Hepatocyte (in vitro differentiated cells): ENCODE data around the gene SLC29A4.

ENCODE experiments used
- CTCF ChIP-seq: fragments of 200-600 bp; sonication (generic); IDR thresholded peaks from 2 replicates; pipeline ENCODE4 v1.5.1; 2016; ENCODE audit warnings: antibody characterized with exemption, mild to moderate bottlenecking; ENCODE audit not compliant: poor library complexity
- EZH2 ChIP-seq: fragments of 200-600 bp; sonication (generic); IDR thresholded peaks from 2 replicates; pipeline ENCODE4 v1.6.1; 2016; ENCODE audit warnings: antibody characterized with exemption, mild to moderate bottlenecking, borderline replicate concordance
- EZH2phosphoT487 ChIP-seq: fragments of 200-600 bp; sonication (generic); IDR thresholded peaks from one replicate; pipeline ENCODE4 v1.6.1; 2018; ENCODE audit warnings: antibody characterized with exemption, mild to moderate bottlenecking, low read depth, moderate library complexity; ENCODE audit not compliant: unreplicated experiment, severe bottlenecking

DNA sequence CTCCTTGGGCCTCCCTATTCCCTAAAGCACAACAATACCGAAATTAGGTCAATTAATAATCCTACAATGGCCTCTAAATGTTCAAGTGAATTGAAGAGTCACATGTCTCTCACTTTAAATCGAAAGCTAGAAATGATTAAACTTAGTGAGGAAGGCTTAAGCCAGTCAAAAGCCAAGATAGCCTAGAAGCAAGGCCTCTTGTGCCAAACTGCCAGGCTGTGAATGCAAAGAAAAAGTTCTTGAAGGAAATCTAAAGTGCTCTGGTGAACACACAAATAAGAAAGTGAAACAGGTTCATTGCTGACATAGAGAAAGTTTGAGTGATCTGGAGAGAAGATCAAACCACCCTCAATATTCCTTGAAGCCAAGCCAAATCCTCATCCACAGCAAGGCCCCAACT, 57.2 kb downstream of the SLC29A4 start:
- no peak for TF ChIP-seq CTCF
- TF ChIP-seq EZH2phosphoT487: no peak
- TF ChIP-seq EZH2: no peak
